NCI-H1417 treated with DMSO at 0.1 percent for 48 hours (cell line): ENCODE data around the gene CIAPIN1.

Source experiments
- DNase-seq: peaks from one replicate; lab custom pipeline; 2025; lab: John Stamatoyannopoulos, UW

CIAPIN1 gene

GRCh38 chr16:57476546-57477410, 29.6 kb upstream of the CIAPIN1 start:
- DNase-seq = no peak

GRCh38 chr16:57475711-57476339, 28.6 kb upstream of the CIAPIN1 start:
- no peak for DNase-seq

- DNase-seq = no peak
These were observed 27.8 kb upstream of the CIAPIN1 start for GRCh38 chr16:57474671-57475661.

GRCh38 chr16:57473906-57474305, 26.7 kb upstream of the CIAPIN1 start:
- DNase-seq = no peak

GRCh38 chr16:57473176-57473840, 26.1 kb upstream of the CIAPIN1 start:
- DNase-seq = no peak

DNA sequence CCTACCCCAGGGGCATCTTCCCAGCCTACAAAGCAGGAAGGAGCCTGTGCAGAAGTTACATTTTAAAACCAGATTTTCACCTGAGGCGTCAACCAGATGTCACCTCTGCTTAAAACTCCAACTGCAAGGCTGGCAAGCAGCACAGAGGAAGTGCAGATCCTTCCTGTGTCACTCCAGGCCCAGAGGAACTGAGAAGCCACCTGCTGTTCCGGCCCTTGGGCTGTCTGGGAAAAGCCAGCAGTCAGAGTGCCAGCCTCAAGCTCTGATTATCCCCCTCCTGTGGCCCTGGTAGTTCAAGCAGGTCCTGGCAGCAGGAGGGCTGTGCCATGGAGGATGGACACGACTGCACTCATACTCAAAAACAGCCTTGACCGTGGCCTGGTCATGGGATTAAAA, 25.5 kb upstream of the CIAPIN1 start:
- no peak for DNase-seq

GRCh38 chr16:57471852-57472664, 24.9 kb upstream of the CIAPIN1 start:
- no peak for DNase-seq

- DNase-seq = no peak
These were observed 24.0 kb upstream of the CIAPIN1 start for GRCh38 chr16:57471209-57471608.

GRCh38 chr16:57470711-57471110, 23.5 kb upstream of the CIAPIN1 start:
- DNase-seq = no peak

DNA sequence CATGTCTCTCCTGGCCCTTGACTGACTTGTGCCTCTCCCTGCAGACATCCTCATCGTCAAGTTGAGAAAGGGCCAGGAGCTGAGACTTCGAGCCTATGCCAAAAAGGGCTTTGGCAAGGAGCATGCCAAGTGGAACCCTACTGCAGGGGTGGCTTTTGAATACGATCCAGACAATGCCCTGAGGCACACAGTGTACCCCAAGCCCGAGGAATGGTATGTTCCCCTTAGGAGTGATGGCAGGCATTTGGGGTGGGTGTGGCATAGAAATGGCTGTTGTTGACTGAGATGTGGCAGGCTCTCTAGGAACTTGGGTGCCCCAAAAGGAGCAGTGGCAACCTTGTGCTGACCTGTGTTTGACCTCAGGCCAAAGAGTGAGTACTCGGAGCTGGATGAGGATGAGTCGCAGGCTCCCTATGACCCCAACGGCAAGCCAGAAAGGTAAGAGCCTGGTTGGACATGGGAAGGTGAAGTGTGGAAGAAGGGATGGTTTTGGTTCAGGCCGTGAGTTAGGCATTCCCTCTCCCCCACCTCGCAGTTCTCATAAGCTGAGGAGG, 22.8 kb upstream of the CIAPIN1 start:
- DNase-seq = no peak

- no peak for DNase-seq
These were observed 21.9 kb upstream of the CIAPIN1 start for GRCh38 chr16:57469046-57469445.

- DNase-seq = no peak
These were observed 21.2 kb upstream of the CIAPIN1 start for GRCh38 chr16:57468346-57468745.

- DNase-seq = no peak
These were observed 17.3 kb upstream of the CIAPIN1 start for GRCh38 chr16:57464523-57464922.

DNA sequence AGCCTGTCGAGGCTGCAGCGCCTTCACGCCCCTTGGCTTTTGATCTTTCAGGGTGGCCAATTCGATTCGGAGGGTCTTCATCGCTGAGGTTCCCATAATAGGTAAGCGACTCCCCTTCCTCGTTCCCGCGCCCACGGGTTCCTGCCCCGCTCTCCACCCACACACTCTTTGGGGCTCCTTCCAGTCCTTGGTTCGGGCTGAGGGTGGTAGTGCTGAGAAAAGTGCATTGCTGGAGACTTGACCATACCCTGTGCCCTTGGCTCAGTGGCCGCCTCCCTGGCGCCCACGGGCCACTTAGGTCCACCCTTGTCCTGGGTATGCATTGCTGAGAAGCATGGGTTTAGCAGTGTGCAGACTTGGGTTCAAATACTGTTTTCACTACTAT, 15.8 kb upstream of the CIAPIN1 start:
- no peak for DNase-seq

- DNase-seq = peak; percentile 36
These were observed 15.2 kb upstream of the CIAPIN1 start, which contains the start of gene POLR2C for GRCh38 chr16:57462209-57462977. POLR2C (plus strand) TSS chr16:57462679; CDS start chr16:57462725, 46 bp downstream.

GRCh38 chr16:57452021-57452420, 4.8 kb upstream of the CIAPIN1 start:
- no peak for DNase-seq

- no peak for DNase-seq
These were observed 527 bp downstream of the CIAPIN1 start for GRCh38 chr16:57446531-57447185.

DNA sequence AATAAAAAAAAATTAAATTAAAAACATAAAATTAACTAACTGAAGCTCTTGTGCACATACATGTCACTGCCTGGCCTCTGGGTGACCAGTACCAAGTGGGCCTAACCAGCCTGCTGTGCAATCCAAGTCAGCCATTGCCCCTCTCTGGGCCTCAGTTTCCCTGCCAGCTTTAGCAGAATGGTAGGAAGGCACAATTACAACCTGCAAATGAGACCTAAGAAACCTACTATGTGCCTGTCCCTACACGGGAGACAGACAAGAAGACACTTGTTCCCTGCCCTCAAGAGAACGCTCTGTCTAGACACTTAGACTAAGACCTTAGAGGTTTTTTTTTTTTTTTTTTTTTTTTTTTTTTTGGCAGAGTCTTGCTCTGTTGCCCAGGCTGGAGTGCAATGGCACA, 1.7 kb downstream of the CIAPIN1 start:
- DNase-seq = no peak

DNA sequence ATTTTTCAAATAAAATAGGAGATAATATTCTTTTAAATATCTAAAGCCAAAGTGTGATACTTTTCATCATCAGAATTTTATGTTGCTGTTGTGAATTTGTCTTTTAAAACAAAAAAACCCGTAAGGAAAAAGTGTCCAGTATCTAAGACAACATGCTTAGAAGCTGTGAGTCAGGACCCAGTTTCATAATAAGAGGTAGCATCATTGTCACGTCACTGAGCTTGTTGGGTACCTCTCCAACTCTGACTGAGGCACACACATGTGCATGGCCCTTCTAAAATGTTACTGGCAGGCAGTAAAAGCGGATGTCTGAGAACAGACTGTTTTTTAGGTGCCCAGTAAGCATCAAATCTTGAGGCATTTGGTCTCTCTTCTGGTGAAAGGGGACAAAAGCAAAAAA, 2.5 kb downstream of the CIAPIN1 start:
- DNase-seq = no peak
